ENCODE results near the gene E2F6. TPM values are rescaled to one million over a fixed set of nuclear protein-coding genes. Genes with fewer than 3 reads are reported as not detected.
"Not testable (repeated sequence)": the region's sequence is repeated elsewhere in the genome, so short reads cannot be mapped to it uniquely, and the experiment has no call there.

The E2F6 gene
- total RNA-seq, 8 experiments from 2014 or later: 10.7 to 22.5 (median 13.7) TPM

- Histone ChIP-seq H3K4me1 (replicated peaks in 1 of 2) (peaks cover 0 to 6% of the 10 kb centered on the region in 2 donors), H3K27ac (no peak overlapping the region), H3K4me3 (no peak overlapping the region)
- 13 to 97% (median 83%) methylated on average over 2 to 16 of the region's 18 CpGs for WGBS, 10 experiments
- ATAC-seq (replicated peaks in 6 of 8): no peak
- in situ Hi-C loops (cut with MboI; ENCODE audit: low pct_unique_long_range_greater_than_20kb in 2 of 9, low sequenced_read_pairs in 9 of 9, unreplicated experiment in 9 of 9): loop anchor here in 3 of 9 experiments (25.0 kb wide), 4 partner anchors 144 to 569 kb away; a partner anchor contains a TSS
Observed at GRCh38 chr2:11406267-11406957, 59.5 kb downstream of the E2F6 start.

- peak in 1 of 8 experiments; percentile 22 for ATAC-seq (replicated peaks in 6 of 8)
- Histone ChIP-seq H3K27ac (no peak overlapping the region), H3K4me3 (no peak overlapping the region), H3K4me1 (replicated peaks in 1 of 2) (no peaks in the 10 kb centered on the region)
- in situ Hi-C loops (cut with MboI; ENCODE audit: low pct_unique_long_range_greater_than_20kb in 2 of 9, low sequenced_read_pairs in 9 of 9, unreplicated experiment in 9 of 9): loop anchor here in 3 of 9 experiments (25.0 kb wide), 4 partner anchors 143 to 568 kb away; a partner anchor contains a TSS
- 53 to 100% (median 80%) methylated on average over 1 to 3 of the region's 5 CpGs; no CpG with 5 or more reads in 4 of the 10 experiments for WGBS, 10 experiments
Observed at GRCh38 chr2:11405599-11406266, 60.2 kb downstream of the E2F6 start.

- in situ Hi-C loops (cut with MboI; ENCODE audit: low pct_unique_long_range_greater_than_20kb in 2 of 9, low sequenced_read_pairs in 9 of 9, unreplicated experiment in 9 of 9): loop anchor here in 3 of 9 experiments (25.0 kb wide), 4 partner anchors 143 to 568 kb away; a partner anchor contains a TSS
- WGBS, 10 experiments: 70 to 100% (median 100%) methylated on average over 1 to 4 of the region's 8 CpGs; no CpG with 5 or more reads in 5 of the 10 experiments
- H3K4me1 ChIP-seq (replicated peaks in 1 of 2); ATAC-seq (replicated peaks in 6 of 8); H3K4me3 ChIP-seq; H3K27ac ChIP-seq: not testable (repeated sequence)
Observed at GRCh38 chr2:11405074-11405406, 60.9 kb downstream of the E2F6 start.

- Histone ChIP-seq H3K27ac (no peak overlapping the region), H3K4me1 (replicated peaks in 1 of 2) (no peaks in the 10 kb centered on the region), H3K4me3 (no peak overlapping the region)
- ATAC-seq (replicated peaks in 6 of 8): no peak
- WGBS, 10 experiments: 50 to 100% (median 83%) methylated on average over 1 to 7 of the region's 7 CpGs; no CpG with 5 or more reads in 2 of the 10 experiments
- in situ Hi-C loops (cut with MboI; ENCODE audit: low pct_unique_long_range_greater_than_20kb in 2 of 9, low sequenced_read_pairs in 9 of 9, unreplicated experiment in 9 of 9): loop anchor here in 3 of 9 experiments (25.0 kb wide), 4 partner anchors 142 to 567 kb away; a partner anchor contains a TSS
Observed at GRCh38 chr2:11404376-11405073, 61.4 kb downstream of the E2F6 start.

- ATAC-seq (replicated peaks in 6 of 8): no peak
- H3K27ac ChIP-seq: no peak overlapping the region
- WGBS, 10 experiments: 72 to 100% (median 87%) methylated on average over 2 to 3 of the region's 9 CpGs; no CpG with 5 or more reads in 5 of the 10 experiments
- no peaks in the 10 kb centered on the region for H3K4me1 ChIP-seq (replicated peaks in 1 of 2)
- H3K4me3 ChIP-seq: no peak overlapping the region
- in situ Hi-C loops (cut with MboI; ENCODE audit: low pct_unique_long_range_greater_than_20kb in 2 of 9, low sequenced_read_pairs in 9 of 9, unreplicated experiment in 9 of 9): loop anchor here in 3 of 9 experiments (25.0 kb wide), 4 partner anchors 140 to 565 kb away; a partner anchor contains a TSS
Observed at GRCh38 chr2:11402436-11402835, 63.5 kb downstream of the E2F6 start.

GRCh38 chr2:11399438-11399762, 66.6 kb downstream of the E2F6 start:
- H3K4me1 ChIP-seq (replicated peaks in 1 of 2): peaks cover 15 to 17% of the 10 kb centered on the region in 2 donors

GRCh38 chr2:11398750-11399437, 67.1 kb downstream of the E2F6 start:
- H3K4me1 ChIP-seq (replicated peaks in 1 of 2): peaks cover 15 to 17% of the 10 kb centered on the region in 2 donors
- in situ Hi-C loops (cut with MboI; ENCODE audit: low pct_unique_long_range_greater_than_20kb in 2 of 9, low sequenced_read_pairs in 9 of 9, unreplicated experiment in 9 of 9): no loop called here
- no peak overlapping the region for H3K27ac ChIP-seq
- 52 to 100% (median 84%) methylated on average over 1 to 10 of the region's 16 CpGs for WGBS, 10 experiments
- peak in 3 of 8 experiments; percentile 29 to 61 (median 44) for ATAC-seq (replicated peaks in 6 of 8)
- H3K4me3 ChIP-seq: no peak overlapping the region

More at GRCh38 chr2:11399438-11399762, 66.6 kb downstream of the E2F6 start:
- H3K4me3 ChIP-seq: no peak overlapping the region
- in situ Hi-C loops (cut with MboI; ENCODE audit: low pct_unique_long_range_greater_than_20kb in 2 of 9, low sequenced_read_pairs in 9 of 9, unreplicated experiment in 9 of 9): no loop called here
- no peak for ATAC-seq (replicated peaks in 6 of 8)
- WGBS, 10 experiments: 87 to 100% (median 100%) methylated on average over 1 to 4 of the region's 7 CpGs; no CpG with 5 or more reads in 6 of the 10 experiments
- H3K27ac ChIP-seq: no peak overlapping the region

- in situ Hi-C loops (cut with MboI; ENCODE audit: low pct_unique_long_range_greater_than_20kb in 2 of 9, low sequenced_read_pairs in 9 of 9, unreplicated experiment in 9 of 9): no loop called here
- peak in 3 of 8 experiments; percentile 73 to 85 (median 76) for ATAC-seq (replicated peaks in 6 of 8)
- Histone ChIP-seq H3K4me1 (replicated peaks in 1 of 2) (peaks cover 15 to 17% of the 10 kb centered on the region in 2 donors), H3K27ac (no peak overlapping the region), H3K4me3 (no peak overlapping the region)
- 21 to 100% (median 87%) methylated on average over 1 to 2 of the region's 2 CpGs; no CpG with 5 or more reads in 4 of the 10 experiments for WGBS, 10 experiments
Observed at GRCh38 chr2:11397513-11397912, 68.4 kb downstream of the E2F6 start.

GRCh38 chr2:11396467-11397445, 69.2 kb downstream of the E2F6 start:
- in situ Hi-C loops (cut with MboI; ENCODE audit: low pct_unique_long_range_greater_than_20kb in 2 of 9, low sequenced_read_pairs in 9 of 9, unreplicated experiment in 9 of 9): no loop called here
- Histone ChIP-seq H3K4me1 (replicated peaks in 1 of 2) (peaks cover 20 to 22% of the 10 kb centered on the region in 2 donors), H3K27ac (no peak overlapping the region), H3K4me3 (no peak overlapping the region)
- ATAC-seq (replicated peaks in 6 of 8): peak in 1 of 8 experiments; percentile 17
- 40 to 100% (median 84%) methylated on average over 1 to 7 of the region's 15 CpGs; no CpG with 5 or more reads in 4 of the 10 experiments for WGBS, 10 experiments

- WGBS, 10 experiments: 45 to 100% (median 91%) methylated on average over 2 to 7 of the region's 8 CpGs; no CpG with 5 or more reads in 2 of the 10 experiments
- in situ Hi-C loops (cut with MboI; ENCODE audit: low pct_unique_long_range_greater_than_20kb in 2 of 9, low sequenced_read_pairs in 9 of 9, unreplicated experiment in 9 of 9): no loop called here
- H3K4me3 ChIP-seq: no peak overlapping the region
- H3K27ac ChIP-seq: no peak overlapping the region
- peak in 1 of 8 experiments; percentile 16 for ATAC-seq (replicated peaks in 6 of 8)
- H3K4me1 ChIP-seq (replicated peaks in 1 of 2): peaks cover 25 to 29% of the 10 kb centered on the region in 2 donors
Observed at GRCh38 chr2:11396021-11396420, 69.9 kb downstream of the E2F6 start.

- H3K27ac ChIP-seq: no peak overlapping the region
- H3K4me3 ChIP-seq: no peak overlapping the region
- peaks cover 25 to 29% of the 10 kb centered on the region in 2 donors for H3K4me1 ChIP-seq (replicated peaks in 1 of 2)
- WGBS, 10 experiments: 23 to 65% (median 40%) methylated on average over 2 to 6 of the region's 11 CpGs; no CpG with 5 or more reads in 4 of the 10 experiments
- in situ Hi-C loops (cut with MboI; ENCODE audit: low pct_unique_long_range_greater_than_20kb in 2 of 9, low sequenced_read_pairs in 9 of 9, unreplicated experiment in 9 of 9): no loop called here
- peak in 2 of 8 experiments; percentile 31 to 47 for ATAC-seq (replicated peaks in 6 of 8)
Observed at GRCh38 chr2:11395389-11395788, 70.6 kb downstream of the E2F6 start.

Measured in motor neuron (in vitro differentiated cells).